GM12801 (cell line): Measurements from ENCODE around the gene GTF2F2.

Source experiments
- TF ChIP-seq, protein P1 (sequence below): IDR thresholded peaks from one replicate; pipeline ENCODE4 v1.5.1; 2011; ENCODE audit warnings: control low read depth; ENCODE audit not compliant: insufficient read length; ENCODE audit errors: extremely low read depth

Gene GTF2F2

DNA sequence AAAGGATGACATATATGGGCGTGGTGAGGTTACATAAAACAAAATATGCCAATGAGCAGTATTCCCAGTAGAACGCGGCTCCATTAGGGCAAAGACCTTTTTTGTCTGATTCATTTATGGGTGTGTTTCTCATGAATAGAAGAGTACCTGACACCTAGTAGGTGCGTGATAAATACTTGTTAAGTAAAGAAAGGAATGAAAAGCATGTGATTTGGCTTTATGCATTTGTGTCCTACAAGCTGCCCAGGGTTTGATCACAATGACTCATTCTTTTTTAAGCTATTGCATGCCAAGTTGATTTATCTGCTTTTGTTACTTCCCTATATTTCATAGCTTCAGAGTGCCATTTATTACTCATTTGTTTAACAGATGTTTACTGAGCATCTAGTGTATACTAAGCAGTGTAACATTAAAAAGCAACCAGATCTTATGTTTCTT lies 99.6 kb downstream of the GTF2F2 start:
- TF ChIP-seq, protein P1, sequence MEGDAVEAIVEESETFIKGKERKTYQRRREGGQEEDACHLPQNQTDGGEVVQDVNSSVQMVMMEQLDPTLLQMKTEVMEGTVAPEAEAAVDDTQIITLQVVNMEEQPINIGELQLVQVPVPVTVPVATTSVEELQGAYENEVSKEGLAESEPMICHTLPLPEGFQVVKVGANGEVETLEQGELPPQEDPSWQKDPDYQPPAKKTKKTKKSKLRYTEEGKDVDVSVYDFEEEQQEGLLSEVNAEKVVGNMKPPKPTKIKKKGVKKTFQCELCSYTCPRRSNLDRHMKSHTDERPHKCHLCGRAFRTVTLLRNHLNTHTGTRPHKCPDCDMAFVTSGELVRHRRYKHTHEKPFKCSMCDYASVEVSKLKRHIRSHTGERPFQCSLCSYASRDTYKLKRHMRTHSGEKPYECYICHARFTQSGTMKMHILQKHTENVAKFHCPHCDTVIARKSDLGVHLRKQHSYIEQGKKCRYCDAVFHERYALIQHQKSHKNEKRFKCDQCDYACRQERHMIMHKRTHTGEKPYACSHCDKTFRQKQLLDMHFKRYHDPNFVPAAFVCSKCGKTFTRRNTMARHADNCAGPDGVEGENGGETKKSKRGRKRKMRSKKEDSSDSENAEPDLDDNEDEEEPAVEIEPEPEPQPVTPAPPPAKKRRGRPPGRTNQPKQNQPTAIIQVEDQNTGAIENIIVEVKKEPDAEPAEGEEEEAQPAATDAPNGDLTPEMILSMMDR = no peak

DNA sequence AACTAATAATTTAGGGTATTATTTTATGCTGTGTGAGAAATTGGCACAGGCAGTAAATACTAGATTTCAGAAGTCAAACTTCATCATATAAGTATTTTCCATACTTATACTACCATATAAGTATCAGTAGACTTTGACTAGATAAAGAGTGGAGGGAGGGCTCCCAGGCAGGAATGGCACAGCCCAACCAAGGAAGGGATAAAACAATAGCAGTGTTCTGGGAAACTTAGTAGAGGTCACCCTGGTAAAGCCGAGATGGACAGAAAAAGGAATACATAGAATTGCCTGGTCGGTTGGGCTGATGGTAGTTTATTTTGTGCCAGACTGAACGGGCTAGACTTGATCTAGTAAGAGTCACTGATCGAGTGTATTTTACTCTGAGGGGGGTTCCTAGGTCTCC lies 100.1 kb downstream of the GTF2F2 start:
- TF ChIP-seq, protein P1 = no peak

DNA sequence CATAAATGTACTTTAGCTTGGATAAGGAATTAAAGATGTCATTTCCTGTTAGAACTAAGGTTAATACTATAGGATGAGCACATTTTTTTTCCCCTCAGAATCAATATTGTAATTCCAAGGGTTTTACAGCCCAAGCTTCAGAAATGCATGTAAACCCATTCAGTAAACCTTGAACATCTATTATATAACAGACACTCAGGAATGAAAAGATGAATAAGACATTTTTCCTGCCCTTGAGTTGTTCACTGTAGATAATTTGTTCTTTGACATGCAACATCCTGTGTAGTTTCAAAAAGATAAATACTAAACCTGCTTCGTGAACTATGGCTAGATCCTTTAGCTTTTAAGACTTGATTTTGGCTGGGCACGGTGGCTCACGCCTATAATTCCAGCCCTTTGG lies 102.2 kb downstream of the GTF2F2 start:
- TF ChIP-seq, protein P1 = no peak

DNA sequence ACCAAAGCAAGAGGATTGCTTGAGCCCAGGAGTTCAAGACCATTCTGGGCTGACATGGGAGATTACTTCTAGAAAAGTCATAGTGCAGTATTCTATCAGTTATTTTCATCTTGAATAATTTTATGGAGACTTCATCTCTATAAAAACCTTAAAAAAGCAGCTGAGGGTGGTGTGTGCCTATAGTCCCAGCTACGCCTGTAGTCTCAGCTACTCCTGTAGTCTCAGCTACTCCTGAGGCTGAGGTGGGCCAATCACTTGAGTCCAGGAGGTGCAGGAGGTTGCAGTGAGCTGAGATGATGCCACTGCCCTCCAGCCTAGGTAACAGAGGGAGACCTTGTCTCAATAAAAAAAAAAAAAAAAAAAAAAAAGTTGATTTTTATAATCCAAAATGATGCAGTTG lies 102.6 kb downstream of the GTF2F2 start:
- TF ChIP-seq, protein P1 = no peak

DNA sequence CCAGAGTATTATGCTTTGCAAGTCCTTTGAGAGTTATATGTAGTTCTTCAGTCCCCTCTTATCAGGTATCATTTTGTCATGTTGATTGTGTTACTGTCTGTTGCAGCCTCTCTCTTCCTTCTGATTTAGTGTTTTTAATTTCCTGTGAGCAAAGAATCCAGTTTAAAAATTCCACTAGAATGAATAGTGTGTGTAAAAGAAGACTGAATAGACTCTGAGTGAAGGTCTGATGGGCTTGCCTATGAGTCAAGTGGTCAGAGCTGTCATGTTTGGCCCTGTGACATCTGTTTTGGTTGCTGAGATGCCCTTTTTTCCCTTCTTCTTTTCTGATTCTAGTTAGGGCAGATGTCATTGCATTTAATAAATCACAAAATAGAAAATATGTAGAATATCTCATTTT lies 103.9 kb downstream of the GTF2F2 start:
- TF ChIP-seq, protein P1 = no peak

DNA sequence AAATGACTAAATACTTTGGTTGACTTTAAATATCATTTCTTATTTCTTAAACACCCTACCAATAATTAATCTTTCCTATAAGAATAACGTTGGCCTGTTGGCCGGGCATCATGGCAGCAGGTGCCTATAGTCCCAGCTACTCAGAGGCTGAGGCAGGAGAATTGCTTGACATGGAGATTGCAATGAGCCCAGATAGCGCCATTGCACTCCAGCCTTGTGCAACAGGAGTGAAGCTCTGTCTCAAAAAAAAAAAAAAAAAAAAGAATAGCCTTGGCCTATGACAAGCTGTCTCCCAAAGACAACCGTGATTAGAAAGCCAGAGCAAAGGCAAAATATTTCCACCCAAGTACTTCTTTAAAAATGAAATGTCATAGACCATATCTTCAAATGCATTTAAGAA lies 105.1 kb downstream of the GTF2F2 start:
- TF ChIP-seq, protein P1 = no peak

DNA sequence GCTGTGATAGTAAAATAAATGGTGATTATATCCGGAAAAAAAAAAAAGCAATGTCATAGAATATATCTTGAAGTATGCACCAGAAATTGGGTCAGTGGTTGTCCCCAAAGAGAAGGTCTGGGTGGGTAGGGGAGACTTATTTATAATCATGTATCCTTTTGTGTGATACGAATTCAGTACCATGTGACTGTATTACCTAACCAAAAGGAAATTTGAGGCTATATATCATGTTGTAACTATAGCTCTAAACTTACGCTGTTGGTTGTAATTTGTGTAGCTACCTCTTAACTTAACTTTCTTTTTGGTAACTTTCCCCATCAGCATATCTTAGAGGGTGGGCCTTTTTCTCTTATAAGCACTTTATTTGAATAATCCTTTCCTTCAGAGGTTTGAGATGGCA lies 105.7 kb downstream of the GTF2F2 start:
- TF ChIP-seq, protein P1 = no peak

DNA sequence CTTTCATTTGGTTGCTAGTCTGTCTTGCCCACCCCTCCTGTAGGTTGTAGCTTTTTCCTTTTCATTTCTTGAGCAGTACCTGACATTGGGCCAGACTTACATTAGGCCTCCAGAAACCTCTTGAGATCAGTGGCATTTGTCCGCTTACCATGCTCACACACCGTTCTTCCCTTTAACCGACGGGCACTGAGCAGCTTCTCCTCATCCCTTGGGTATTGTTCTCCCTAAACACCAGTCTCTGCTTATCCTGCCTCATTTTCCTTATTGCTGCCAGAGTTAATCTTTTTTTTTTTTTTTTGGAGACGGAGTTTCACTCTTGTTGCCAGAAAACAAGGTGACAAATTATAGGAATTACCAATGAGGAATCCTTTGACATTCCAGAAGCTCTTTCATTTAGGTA lies 107.7 kb downstream of the GTF2F2 start:
- TF ChIP-seq, protein P1 = no peak
